Measurements from ENCODE around the gene COL4A1.

DNA sequence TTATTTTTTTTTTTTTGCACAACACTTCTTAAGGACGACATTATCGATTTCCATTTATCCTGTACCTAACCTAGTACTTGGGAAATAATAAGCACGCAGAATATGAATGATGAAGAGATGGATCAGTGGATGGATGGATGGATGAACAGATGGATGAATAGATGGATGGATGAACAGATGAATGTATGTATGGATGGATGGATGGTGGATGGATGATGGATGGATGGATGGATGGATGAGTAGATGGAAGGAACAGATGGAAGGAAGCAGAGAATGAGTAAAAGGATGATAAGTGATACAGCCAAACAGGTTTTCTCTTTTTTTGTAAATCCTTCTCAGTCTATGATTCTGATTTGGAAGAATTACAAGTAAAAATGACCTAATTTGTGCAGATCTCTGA is 166.9 kb downstream of the COL4A1 start:
- no peak for TF ChIP-seq ARNTL (CRISPR knock-in tag; IDR thresholded peaks at IDR 0.05)
- no peak for TF ChIP-seq ATF7 (IDR thresholded peaks at IDR 0.05)
- no peak for TF ChIP-seq ATF7 (CRISPR knock-in tag; IDR thresholded peaks at IDR 0.05)
